ENCODE results near the gene TRDN.
"Not testable (repeated sequence)": the region's sequence is repeated elsewhere in the genome, so short reads cannot be mapped to it uniquely, and the experiment has no call there.

TRDN gene

GRCh38 chr6:123329337-123329736 lies 307.4 kb downstream of the TRDN start:
- no peak for DNase-seq (ENCODE audit: low read depth)
- no peak overlapping the region for H3K4me3 ChIP-seq (ENCODE audit: low read length)
- TF ChIP-seq CTCF (conservative IDR thresholded peaks at IDR 0.05; ENCODE audit: low read depth, low read length), result no peak

- DNase-seq (ENCODE audit: low read depth), result peak; percentile 89
- no peak for TF ChIP-seq CTCF (conservative IDR thresholded peaks at IDR 0.05; ENCODE audit: low read depth, low read length)
- H3K4me3 ChIP-seq (ENCODE audit: low read length), result no peak overlapping the region
Measured at GRCh38 chr6:123323452-123324329, 313.1 kb downstream of the TRDN start.

GRCh38 chr6:123321020-123321419 lies 315.7 kb downstream of the TRDN start:
- no peak overlapping the region for H3K4me3 ChIP-seq (ENCODE audit: low read length)
- no peak for TF ChIP-seq CTCF (conservative IDR thresholded peaks at IDR 0.05; ENCODE audit: low read depth, low read length)
- no peak for DNase-seq (ENCODE audit: low read depth)

GRCh38 chr6:123316733-123317323 lies 319.9 kb downstream of the TRDN start:
- peak; percentile 27 for TF ChIP-seq CTCF (conservative IDR thresholded peaks at IDR 0.05; ENCODE audit: low read depth, low read length)
- H3K4me3 ChIP-seq (ENCODE audit: low read length), result no peak overlapping the region
- no peak for DNase-seq (ENCODE audit: low read depth)

GRCh38 chr6:123314459-123314858 lies 322.3 kb downstream of the TRDN start:
- not testable (repeated sequence) for DNase-seq (ENCODE audit: low read depth); H3K4me3 ChIP-seq (ENCODE audit: low read length)

DNA sequence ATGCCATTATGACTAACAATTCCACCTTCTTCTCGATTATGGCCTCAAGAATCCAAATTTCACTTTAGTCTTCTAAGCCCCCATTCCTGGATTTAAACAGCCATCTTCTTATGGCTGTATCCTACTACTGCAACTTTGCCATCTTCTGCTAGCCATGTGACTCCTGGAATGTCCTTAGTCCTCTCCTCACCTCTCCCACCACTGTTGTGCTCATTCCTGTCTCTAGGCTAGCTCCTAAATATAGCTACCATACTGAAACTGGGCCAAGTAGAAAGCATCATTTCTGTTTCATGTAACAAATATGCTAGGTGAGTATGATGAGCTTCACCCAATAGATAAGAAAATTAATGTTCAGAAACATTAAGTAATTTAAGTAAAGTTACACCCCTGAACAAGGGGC lies 327.6 kb downstream of the TRDN start:
- H3K4me3 ChIP-seq (ENCODE audit: low read length), result no peak overlapping the region

DNA sequence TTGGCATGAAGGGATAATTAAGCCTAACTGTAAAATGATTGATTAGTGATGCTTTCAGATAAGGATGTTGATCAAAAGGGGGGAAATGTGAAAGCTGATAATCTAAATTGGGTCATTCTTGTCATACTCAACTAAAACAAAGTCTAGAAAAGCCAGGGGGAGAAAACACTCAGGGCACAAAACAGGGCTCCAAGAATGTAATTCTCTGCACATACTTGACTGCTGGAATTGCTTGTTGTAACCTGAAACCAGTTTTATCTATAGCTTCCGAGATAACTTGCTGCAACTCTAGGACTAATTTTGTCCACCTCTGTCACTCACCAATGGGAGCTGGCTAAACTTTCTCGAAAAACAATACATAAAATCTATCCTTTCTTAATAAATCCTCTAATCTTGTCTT lies 330.4 kb downstream of the TRDN start:
- H3K4me3 ChIP-seq (ENCODE audit: low read length), result no peak overlapping the region
- DNase-seq (ENCODE audit: low read depth), result no peak
- no peak for TF ChIP-seq CTCF (conservative IDR thresholded peaks at IDR 0.05; ENCODE audit: low read depth, low read length)

More for the DNA sequence above, 327.6 kb downstream of the TRDN start:
- no peak for TF ChIP-seq CTCF (conservative IDR thresholded peaks at IDR 0.05; ENCODE audit: low read depth, low read length)
- no peak for DNase-seq (ENCODE audit: low read depth)
